HepG2 (cell line): Measurements from ENCODE around the gene CTNNA3.

Source experiments
- ATF6 ChIP-seq: sonication (generic); formaldehyde crosslinking; conservative IDR thresholded peaks from 2 replicates; pipeline ENCODE4 v1.4.0; 2020; ENCODE audit warnings: missing genetic modification reagents
- BCL6 ChIP-seq: IDR thresholded peaks from 2 replicates; pipeline ENCODE4 v1.6.1; 2016; ENCODE audit warnings: missing genetic modification reagents, missing compliant biosample characterization

- no peak for TF ChIP-seq BCL6
- TF ChIP-seq ATF6 (CRISPR knock-in tag) = no peak
Measured at GRCh38 chr10:66246177-66246576, 1449.8 kb downstream of the CTNNA3 start.
